MM.1S (cell line): Measurements from ENCODE around the gene MRPS9.

ENCODE experiments used
- DNase-seq: peaks from one replicate; pipeline ENCODE4 v3.0.0-alpha.2; 2015
- H2AFZ ChIP-seq: fragments of 300-600 bp; sonication (generic); 2 replicates; pipeline ENCODE4 v1.6.0; 2016; ENCODE audit warnings: antibody characterized with exemption, low read length
- H3F3A ChIP-seq: fragments of 300-600 bp; sonication (generic); 2 replicates; pipeline ENCODE4 v1.6.1; 2016; ENCODE audit warnings: mild to moderate bottlenecking, antibody characterized with exemption, low read length, moderate library complexity, mixed read lengths; ENCODE audit not compliant: insufficient read depth
- H3K27ac ChIP-seq: fragments of 300-600 bp; sonication (generic); 2 replicates; pipeline ENCODE4 v1.5.1; 2016; ENCODE audit warnings: mild to moderate bottlenecking, low read length
- H3K27me3 ChIP-seq: fragments of 300-600 bp; sonication (generic); replicated peaks from 2 replicates; pipeline ENCODE4 v1.6.0; 2016; ENCODE audit warnings: low read length; ENCODE audit not compliant: insufficient read depth
- H3K36me3 ChIP-seq: fragments of 300-600 bp; sonication (generic); replicated peaks from 2 replicates; pipeline ENCODE4 v1.6.1; 2016; ENCODE audit warnings: mild to moderate bottlenecking, low read length, mixed read lengths; ENCODE audit not compliant: insufficient read depth
- H3K4me1 ChIP-seq: fragments of 300-600 bp; sonication (generic); 2 replicates; pipeline ENCODE4 v1.6.1; 2016; ENCODE audit warnings: low read length, mixed read lengths
- H3K4me2 ChIP-seq: fragments of 300-600 bp; sonication (generic); 2 replicates; pipeline ENCODE4 v1.6.0; 2016; ENCODE audit warnings: low read depth, low read length
- H3K4me3 ChIP-seq: fragments of 300-600 bp; sonication (generic); 2 replicates; pipeline ENCODE4 v1.5.1; 2016; ENCODE audit warnings: low read length, mixed read lengths
- H3K79me2 ChIP-seq: fragments of 300-600 bp; sonication (generic); 2 replicates; pipeline ENCODE4 v1.6.1; 2016; ENCODE audit warnings: mixed run types, low read length, mixed read lengths
- H3K9ac ChIP-seq: fragments of 300-600 bp; sonication (generic); 2 replicates; pipeline ENCODE4 v1.6.1; 2016; ENCODE audit warnings: low read length, mixed read lengths
- H3K9me2 ChIP-seq: fragments of 300-600 bp; sonication (generic); replicated peaks from 2 replicates; pipeline ENCODE4 v1.6.1; 2016; ENCODE audit warnings: mild to moderate bottlenecking, low read length, mixed read lengths; ENCODE audit not compliant: insufficient read depth
- H3K9me3 ChIP-seq: fragments of 300-600 bp; sonication (generic); replicated peaks from 2 replicates; pipeline ENCODE4 v1.6.1; 2016; ENCODE audit warnings: mild to moderate bottlenecking, low read length, mixed read lengths; ENCODE audit not compliant: insufficient read depth
- H4K20me1 ChIP-seq: fragments of 300-600 bp; sonication (generic); 2 replicates; pipeline ENCODE4 v1.6.1; 2016; ENCODE audit warnings: mild to moderate bottlenecking, low read length, moderate library complexity, mixed read lengths; ENCODE audit not compliant: insufficient read depth
- EZH2 ChIP-seq: fragments of 300-600 bp; sonication (generic); optimal IDR thresholded peaks from 2 replicates; pipeline ENCODE3; 2017; ENCODE audit warnings: low read depth, mild to moderate bottlenecking, antibody characterized with exemption, low read length, mixed read lengths
- EZH2phosphoT487 ChIP-seq: fragments of 300-600 bp; sonication (generic); IDR thresholded peaks from 2 replicates; pipeline ENCODE4 v1.6.1; 2018; ENCODE audit warnings: antibody characterized with exemption, low read length
- TF ChIP-seq, protein P1 (sequence below): fragments of 300-600 bp; sonication (generic); IDR thresholded peaks from 2 replicates; pipeline ENCODE4 v1.5.1; 2016; ENCODE audit warnings: antibody characterized with exemption, low read length, mixed read lengths

The MRPS9 gene

DNA sequence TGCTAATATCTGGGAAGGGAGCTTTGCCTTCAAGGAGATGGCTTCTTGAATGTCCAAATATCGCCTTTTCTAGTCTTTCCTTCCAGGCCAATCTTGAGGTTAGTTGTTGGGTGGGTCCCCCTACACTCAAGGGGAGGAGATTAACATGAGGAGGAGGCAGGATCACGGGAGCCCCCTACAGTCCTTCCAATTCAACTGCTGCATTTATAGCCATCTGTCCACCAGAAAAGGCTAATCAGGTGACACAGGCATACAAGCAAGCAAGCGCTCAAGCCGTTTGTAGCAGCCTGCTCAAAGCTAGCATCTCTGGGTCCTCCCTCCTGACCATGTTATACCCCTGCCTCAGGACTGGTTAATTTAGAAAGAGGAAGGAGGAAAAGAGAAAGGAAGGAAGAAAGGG is 87.6 kb downstream of the MRPS9 start:
- no peak overlapping the region for H3K9ac ChIP-seq
- TF ChIP-seq EZH2phosphoT487 (no peak), EZH2 (no peak)
- TF ChIP-seq, protein P1, sequence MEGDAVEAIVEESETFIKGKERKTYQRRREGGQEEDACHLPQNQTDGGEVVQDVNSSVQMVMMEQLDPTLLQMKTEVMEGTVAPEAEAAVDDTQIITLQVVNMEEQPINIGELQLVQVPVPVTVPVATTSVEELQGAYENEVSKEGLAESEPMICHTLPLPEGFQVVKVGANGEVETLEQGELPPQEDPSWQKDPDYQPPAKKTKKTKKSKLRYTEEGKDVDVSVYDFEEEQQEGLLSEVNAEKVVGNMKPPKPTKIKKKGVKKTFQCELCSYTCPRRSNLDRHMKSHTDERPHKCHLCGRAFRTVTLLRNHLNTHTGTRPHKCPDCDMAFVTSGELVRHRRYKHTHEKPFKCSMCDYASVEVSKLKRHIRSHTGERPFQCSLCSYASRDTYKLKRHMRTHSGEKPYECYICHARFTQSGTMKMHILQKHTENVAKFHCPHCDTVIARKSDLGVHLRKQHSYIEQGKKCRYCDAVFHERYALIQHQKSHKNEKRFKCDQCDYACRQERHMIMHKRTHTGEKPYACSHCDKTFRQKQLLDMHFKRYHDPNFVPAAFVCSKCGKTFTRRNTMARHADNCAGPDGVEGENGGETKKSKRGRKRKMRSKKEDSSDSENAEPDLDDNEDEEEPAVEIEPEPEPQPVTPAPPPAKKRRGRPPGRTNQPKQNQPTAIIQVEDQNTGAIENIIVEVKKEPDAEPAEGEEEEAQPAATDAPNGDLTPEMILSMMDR: no peak
- no peaks in the 10 kb centered on the region for H3K36me3 ChIP-seq
- no peaks in the 10 kb centered on the region for H3K4me1 ChIP-seq
- no peaks in the 10 kb centered on the region for H3F3A ChIP-seq
- H3K4me2 ChIP-seq: no peak overlapping the region
- no peaks in the 10 kb centered on the region for H4K20me1 ChIP-seq
- H3K4me3 ChIP-seq: no peak overlapping the region
- H3K27me3 ChIP-seq: no peaks in the 10 kb centered on the region
- no peak for DNase-seq
- H3K9me3 ChIP-seq: no peaks in the 10 kb centered on the region
- H3K27ac ChIP-seq: no peak overlapping the region
- no peak overlapping the region for H2AFZ ChIP-seq
- no peaks in the 10 kb centered on the region for H3K79me2 ChIP-seq
- H3K9me2 ChIP-seq: no peaks in the 10 kb centered on the region

GRCh38 chr2:105125920-105126319 is 88.1 kb downstream of the MRPS9 start:
- no peaks in the 10 kb centered on the region for H4K20me1 ChIP-seq
- H3K9me2 ChIP-seq: no peaks in the 10 kb centered on the region
- DNase-seq: no peak
- no peaks in the 10 kb centered on the region for H3K4me1 ChIP-seq
- H3K9ac ChIP-seq: no peak overlapping the region
- no peaks in the 10 kb centered on the region for H3F3A ChIP-seq
- no peaks in the 10 kb centered on the region for H3K36me3 ChIP-seq
- H3K27me3 ChIP-seq: no peaks in the 10 kb centered on the region
- no peaks in the 10 kb centered on the region for H3K9me3 ChIP-seq
- H3K27ac ChIP-seq: no peak overlapping the region
- TF ChIP-seq EZH2phosphoT487 (no peak), EZH2 (no peak)
- TF ChIP-seq, protein P1: no peak
- H2AFZ ChIP-seq: no peak overlapping the region
- H3K4me3 ChIP-seq: no peak overlapping the region
- no peak overlapping the region for H3K4me2 ChIP-seq
- H3K79me2 ChIP-seq: no peaks in the 10 kb centered on the region

DNA sequence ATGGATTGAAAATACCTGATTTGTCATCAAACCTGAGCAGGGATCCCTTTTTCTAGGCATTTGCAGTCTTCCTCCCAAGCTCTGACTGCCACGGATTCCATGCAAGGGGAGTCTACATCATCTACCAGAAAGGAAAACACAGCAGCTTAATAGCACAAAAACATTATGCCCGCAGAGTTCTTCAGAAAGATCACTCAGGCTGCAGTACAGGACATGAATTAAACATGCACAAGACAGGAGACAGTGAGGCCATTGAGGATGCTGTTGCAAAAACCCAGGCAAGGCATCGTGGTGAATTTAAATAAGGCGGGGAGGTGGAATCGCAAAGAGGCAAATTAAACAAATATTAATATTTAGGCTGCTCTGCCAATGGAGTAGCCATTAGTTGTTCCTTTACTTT is 88.5 kb downstream of the MRPS9 start:
- Histone ChIP-seq H3K4me1 (no peaks in the 10 kb centered on the region), H3K27ac (no peak overlapping the region), H4K20me1 (no peaks in the 10 kb centered on the region), H3K9ac (no peak overlapping the region), H3F3A (no peaks in the 10 kb centered on the region), H3K27me3 (no peaks in the 10 kb centered on the region), H3K36me3 (no peaks in the 10 kb centered on the region), H3K9me3 (no peaks in the 10 kb centered on the region), H3K79me2 (no peaks in the 10 kb centered on the region), H3K4me3 (no peak overlapping the region), H3K4me2 (no peak overlapping the region), H3K9me2 (no peaks in the 10 kb centered on the region), H2AFZ (no peak overlapping the region)
- DNase-seq: no peak
- no peak for TF ChIP-seq EZH2
- TF ChIP-seq, protein P1: no peak
- TF ChIP-seq EZH2phosphoT487: no peak
